ENCODE results near the gene CCNL1.
"Not testable (repeated sequence)": the region's sequence is repeated elsewhere in the genome, so short reads cannot be mapped to it uniquely, and the experiment has no call there.

The CCNL1 gene

DNA sequence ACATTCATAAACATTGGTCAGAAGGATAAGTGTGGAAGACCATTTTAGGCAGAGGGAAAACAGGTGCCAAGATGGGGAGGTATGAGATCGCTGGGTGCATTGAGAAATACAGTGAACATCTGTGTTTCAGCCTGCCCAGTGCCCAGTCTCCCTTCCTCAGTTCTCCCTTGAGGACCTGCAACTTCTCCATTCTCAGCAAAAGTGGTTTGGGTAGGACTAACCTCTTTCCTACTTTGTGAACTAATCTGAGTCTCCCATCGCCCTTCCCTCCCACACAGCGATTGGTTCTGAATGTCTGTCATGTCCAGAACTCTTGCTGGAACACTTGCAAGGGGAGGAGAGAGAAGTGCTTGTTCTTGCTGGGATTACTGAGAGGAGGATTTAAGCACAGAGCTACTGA lies 10.9 kb upstream of the CCNL1 start:
- DNase-seq (ENCODE audit: low read depth): no peak

GRCh38 chr3:157167371-157168042 lies 7.6 kb upstream of the CCNL1 start:
- no peak for DNase-seq (ENCODE audit: low read depth)

GRCh38 chr3:157166561-157166960 lies 6.6 kb upstream of the CCNL1 start:
- no peak for DNase-seq (ENCODE audit: low read depth)

DNA sequence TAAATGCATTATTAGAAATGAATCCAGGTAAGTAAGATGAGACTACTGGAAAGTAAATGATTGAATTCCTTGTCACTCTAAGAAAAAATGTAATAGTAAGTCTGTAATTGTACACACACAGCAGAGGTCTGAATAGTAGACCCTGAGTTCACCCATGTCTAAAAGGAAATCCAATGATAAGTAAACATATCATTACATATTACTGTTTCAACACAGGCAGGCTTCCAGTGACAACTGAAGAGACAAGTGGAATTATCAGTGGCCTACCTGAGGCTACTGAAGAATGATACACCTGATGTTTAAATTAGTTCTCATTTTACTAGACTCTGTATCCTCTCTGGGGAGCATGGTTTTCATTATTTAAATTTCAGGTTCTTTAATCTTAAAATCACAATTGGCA lies 6.2 kb upstream of the CCNL1 start:
- DNase-seq (ENCODE audit: low read depth): no peak

GRCh38 chr3:157163217-157163953 lies 3.4 kb upstream of the CCNL1 start:
- no peak for DNase-seq (ENCODE audit: low read depth)

- DNase-seq (ENCODE audit: low read depth): not testable (repeated sequence)
Measured at GRCh38 chr3:157162620-157163019, 2.7 kb upstream of the CCNL1 start.

DNA sequence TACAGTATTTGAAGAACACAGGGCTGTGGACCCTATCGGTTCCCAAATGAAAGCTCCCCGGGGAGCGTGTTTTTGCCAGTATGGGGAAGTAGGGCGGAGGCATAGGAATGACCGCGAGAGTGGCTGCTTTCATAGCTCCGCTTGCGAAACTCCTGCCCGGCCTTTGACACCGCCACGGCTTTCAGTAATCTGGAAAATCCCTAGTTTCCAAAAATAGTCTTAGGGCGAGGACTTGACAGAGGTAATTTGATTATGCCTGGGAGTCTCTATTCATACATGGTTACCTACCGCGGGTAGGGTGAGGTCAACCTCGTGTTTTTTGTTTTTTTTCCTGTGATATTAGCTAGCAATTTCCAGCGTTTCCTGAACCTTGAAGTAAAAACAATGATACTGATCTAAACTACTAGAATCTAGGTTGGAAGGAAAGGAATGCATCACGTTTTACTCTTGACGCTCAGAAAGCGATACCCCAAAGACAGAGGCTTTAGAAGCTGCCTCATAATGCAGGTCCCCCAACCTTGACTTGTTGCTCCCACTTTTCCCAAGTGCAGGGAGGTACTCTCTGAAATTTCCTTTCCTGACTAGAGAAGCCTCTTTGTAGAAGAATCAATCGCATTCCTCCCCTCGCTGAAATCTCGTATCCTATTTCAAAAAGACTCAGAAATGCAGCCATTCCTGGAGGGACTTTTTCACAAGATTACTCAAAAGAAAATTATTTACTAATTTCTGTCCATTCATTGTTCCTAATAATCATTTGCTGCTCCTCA lies 894 bp upstream of the CCNL1 start:
- DNase-seq (ENCODE audit: low read depth): peak; percentile 30

- DNase-seq (ENCODE audit: low read depth): peak; percentile 69
Measured at GRCh38 chr3:157159037-157159761, 748 bp downstream of the CCNL1 start.

- DNase-seq (ENCODE audit: low read depth): no peak
Measured at GRCh38 chr3:157157836-157158235, 2.1 kb downstream of the CCNL1 start.

GRCh38 chr3:157156837-157157635 lies 2.9 kb downstream of the CCNL1 start:
- DNase-seq (ENCODE audit: low read depth): no peak

DNA sequence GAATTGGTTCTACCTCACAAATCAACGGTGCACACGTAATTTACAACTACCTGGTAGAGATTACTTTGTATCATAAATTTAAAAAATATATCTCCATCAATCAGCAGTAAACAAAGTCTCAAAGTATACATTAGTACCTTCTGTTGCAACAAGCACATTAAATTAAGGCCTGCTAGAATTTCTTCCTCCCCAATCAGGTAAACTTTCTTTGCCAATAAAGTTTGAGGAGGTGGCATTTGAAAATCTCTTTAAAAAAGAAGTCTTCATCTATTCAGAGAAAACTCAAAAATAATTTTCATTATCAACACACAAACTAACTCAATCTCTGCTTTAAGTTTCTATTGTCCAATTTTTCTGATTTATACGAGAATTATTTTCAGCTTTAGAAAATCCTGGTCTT lies 4.4 kb downstream of the CCNL1 start:
- DNase-seq (ENCODE audit: low read depth): no peak

- DNase-seq (ENCODE audit: low read depth): no peak
Measured at GRCh38 chr3:157154563-157155330, 5.2 kb downstream of the CCNL1 start.

DNA sequence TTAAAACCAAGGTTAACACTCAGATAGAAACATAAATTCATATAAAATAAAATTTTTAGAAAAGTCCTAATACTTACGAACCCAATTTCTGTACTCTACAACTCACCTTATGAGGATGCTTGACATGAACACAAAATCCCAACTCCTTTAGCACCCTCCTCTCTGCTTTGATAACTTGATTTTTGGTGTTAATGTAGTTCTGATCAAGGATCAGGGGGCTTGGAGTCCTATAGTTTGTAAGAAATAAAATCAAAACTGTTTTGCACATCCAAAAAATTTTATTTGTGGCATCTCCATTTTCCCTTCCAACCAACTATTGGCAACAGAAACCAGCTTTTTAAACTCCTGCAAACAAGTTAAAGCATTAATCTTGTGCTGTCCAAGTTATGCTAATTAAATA lies 7.0 kb downstream of the CCNL1 start:
- no peak for DNase-seq (ENCODE audit: low read depth)

DNA sequence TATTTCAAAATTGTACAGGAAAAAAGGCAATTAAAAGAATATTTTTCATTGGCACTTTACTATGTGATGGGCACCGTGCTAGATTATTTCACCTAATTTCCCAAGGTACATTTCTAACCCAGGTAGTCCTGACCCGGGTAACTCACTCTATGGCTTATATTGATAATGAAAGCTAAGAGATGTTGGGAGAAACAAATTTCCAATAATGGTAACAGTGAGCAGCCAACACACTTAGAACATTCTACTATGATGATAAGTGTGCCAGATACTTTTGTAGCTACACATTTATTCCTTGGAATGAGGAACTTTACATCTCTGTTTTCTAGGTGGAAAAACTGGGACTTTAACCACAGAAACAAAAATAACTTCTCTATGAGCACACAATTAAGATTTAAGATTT lies 7.5 kb downstream of the CCNL1 start:
- DNase-seq (ENCODE audit: low read depth): no peak

GRCh38 chr3:157151627-157152026 lies 8.3 kb downstream of the CCNL1 start:
- DNase-seq (ENCODE audit: low read depth): no peak

GRCh38 chr3:157151151-157151550 lies 8.8 kb downstream of the CCNL1 start:
- no peak for DNase-seq (ENCODE audit: low read depth)

DNA sequence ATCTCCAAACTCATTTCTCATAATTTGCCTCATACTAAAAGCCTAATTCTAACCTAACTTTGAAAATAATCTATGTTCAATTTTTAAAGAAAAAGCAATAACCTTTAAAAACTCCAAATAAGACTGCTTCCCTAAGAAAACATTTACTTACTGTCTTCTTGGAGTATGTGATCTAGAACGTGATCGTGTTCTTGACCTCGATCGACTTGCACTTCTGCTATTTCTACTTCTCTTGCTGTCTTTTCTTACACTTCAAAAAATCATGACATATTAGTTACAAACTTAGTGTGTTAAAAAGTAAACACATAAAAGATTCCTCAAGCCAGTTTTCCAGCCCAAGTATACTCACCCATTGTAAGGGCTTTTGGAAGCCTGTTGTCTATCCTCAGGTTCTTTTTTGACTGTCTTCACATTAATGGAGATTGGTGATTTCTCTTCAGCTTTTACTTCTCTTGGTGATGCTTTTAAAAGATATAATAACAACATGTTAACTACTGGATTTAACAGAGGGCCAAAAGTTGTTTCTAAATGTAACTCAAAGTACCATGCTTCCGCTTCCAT lies 10.7 kb downstream of the CCNL1 start:
- DNase-seq (ENCODE audit: low read depth): no peak

DNA sequence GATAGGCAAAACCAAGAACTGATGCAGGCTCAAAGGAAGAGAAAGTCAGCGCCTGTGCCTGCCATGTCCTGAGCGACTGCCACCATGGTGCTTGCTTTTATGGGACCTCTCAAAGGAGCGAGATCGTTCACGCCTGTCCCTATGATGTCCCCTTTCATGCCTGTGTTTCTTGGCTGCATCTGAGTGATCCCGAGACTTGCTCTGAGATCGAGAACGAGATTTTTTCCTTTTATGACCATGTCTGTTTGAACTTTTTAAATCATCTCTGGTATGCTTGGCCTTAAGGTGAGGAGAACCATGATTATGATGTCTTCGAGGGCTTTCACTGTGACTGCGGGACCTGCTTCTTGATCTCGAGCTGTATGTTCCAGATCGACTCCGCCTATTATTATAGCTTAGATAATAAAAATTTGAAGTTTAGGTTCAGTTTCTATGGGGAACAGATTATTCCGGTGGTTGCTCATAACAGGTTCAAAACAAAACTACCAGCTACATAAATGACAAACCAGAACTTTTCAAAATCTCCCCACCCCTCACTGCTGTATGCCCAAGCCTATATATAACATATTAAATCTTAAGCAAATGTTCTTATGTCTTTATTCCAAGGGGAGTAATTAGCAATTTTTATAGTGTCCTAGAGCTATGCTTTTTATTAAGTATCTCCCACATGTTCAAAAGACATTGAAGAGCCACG lies 11.6 kb downstream of the CCNL1 start:
- no peak for DNase-seq (ENCODE audit: low read depth)

- no peak for DNase-seq (ENCODE audit: low read depth)
Measured at GRCh38 chr3:157147099-157147803, 12.7 kb downstream of the CCNL1 start.

Measured in activated T-helper 1 cell treated with Interleukin-2 at 50 U/mL for 16 hours (primary cell).